Neural progenitor cell (in vitro differentiated cells): ENCODE data around the gene C1orf115.

Source experiments
- CTCF ChIP-seq: fragments of 200-600 bp; sonication (generic); IDR thresholded peaks from 2 replicates; pipeline ENCODE4 v1.5.1; 2017; ENCODE audit warnings: antibody characterized with exemption, mild to moderate bottlenecking
- EZH2phosphoT487 ChIP-seq: fragments of 200-600 bp; sonication (generic); IDR thresholded peaks from 2 replicates; pipeline ENCODE4 v1.6.1; 2017; ENCODE audit warnings: antibody characterized with exemption

GRCh38 chr1:220694866-220695382 is 4.8 kb downstream of the C1orf115 start:
- TF ChIP-seq EZH2phosphoT487 (no peak), CTCF (no peak)
